ENCODE data around the gene TPM3. TPM values are rescaled to one million over a fixed set of nuclear protein-coding genes. Genes with fewer than 3 reads are reported as not detected.
A peak's percentile ranks its signal among the peaks of the same experiment; 100 is the strongest.
"Not testable (repeated sequence)": the region's sequence is repeated elsewhere in the genome, so short reads cannot be mapped to it uniquely, and the experiment has no call there.

TPM3 gene
- total RNA-seq, 1 donor from 2014 or later: 635 TPM

DNA sequence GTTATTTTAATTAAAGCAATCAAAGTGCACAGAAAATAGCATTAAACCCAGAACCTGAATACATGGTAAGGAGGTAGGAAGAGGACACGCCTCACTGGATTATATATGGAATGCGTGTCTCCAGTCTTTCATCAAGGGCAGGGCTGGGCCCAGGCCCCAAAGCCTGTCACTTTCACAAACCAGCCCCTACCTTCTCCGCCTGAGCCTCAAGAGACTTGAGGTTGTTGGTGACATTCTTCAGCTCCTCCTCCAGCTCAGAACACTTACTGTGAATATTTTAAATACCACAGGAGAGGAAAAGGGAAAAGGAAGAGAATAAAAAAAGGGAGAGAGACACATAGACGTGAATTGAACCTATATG is 20.7 kb downstream of the TPM3 start:
- intact Hi-C loops (cut with micrococcal nuclease): loop anchor here (1.0 kb wide), 1 partner anchor 11 kb away; no protein-coding TSS in a partner anchor
- no peak overlapping the region for H3K4me3 Mint-ChIP-seq
- DNase-seq: no peak
- H3K36me3 Mint-ChIP-seq (ENCODE audit: low read depth): peaks cover 70% of the 10 kb centered on the region
- peaks cover 43% of the 10 kb centered on the region for H3K4me1 Mint-ChIP-seq
- peak overlapping the region; percentile 88 for H3K27ac Mint-ChIP-seq
- no peaks in the 10 kb centered on the region for H3K27me3 Mint-ChIP-seq
- H3K9me3 Mint-ChIP-seq: no peaks in the 10 kb centered on the region

- DNase-seq: peak; percentile 72
- H3K4me3 Mint-ChIP-seq: peak overlapping the region; percentile 45
- H3K27ac Mint-ChIP-seq: peak overlapping the region; percentile 88
- peaks cover 40% of the 10 kb centered on the region for H3K4me1 Mint-ChIP-seq
- no peaks in the 10 kb centered on the region for H3K27me3 Mint-ChIP-seq
- intact Hi-C loops (cut with micrococcal nuclease): loop anchor here (1.0 kb wide), 2 partner anchors 12 kb away; no protein-coding TSS in a partner anchor
- H3K9me3 Mint-ChIP-seq: no peaks in the 10 kb centered on the region
- peaks cover 72% of the 10 kb centered on the region for H3K36me3 Mint-ChIP-seq (ENCODE audit: low read depth)
These were observed 21.2 kb downstream of the TPM3 start for GRCh38 chr1:154170547-154171222.

DNA sequence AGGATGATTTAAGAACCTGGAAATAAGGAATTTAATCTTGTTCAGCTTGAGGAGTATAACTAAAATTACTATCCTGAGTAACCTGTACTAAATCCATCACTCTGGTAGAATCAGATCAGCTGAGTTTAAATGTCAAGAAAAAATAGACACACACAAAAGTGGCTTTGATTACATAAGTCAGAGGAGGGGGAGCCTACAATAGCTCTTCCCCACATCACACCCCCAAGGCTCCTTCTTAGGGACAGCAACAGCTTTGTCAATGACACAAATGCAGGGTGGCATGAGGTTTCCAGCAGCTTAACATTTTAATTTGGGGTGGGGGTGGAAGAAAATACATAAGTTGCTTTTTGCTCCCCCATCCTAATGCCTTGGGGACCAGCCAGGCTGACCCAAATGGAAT is 24.4 kb downstream of the TPM3 start:
- Mint-ChIP-seq H3K27me3 (no peaks in the 10 kb centered on the region), H3K4me1 (peaks cover 54% of the 10 kb centered on the region), H3K4me3 (no peak overlapping the region), H3K9me3 (peaks cover 4% of the 10 kb centered on the region), H3K36me3 (ENCODE audit: low read depth) (peaks cover 82% of the 10 kb centered on the region), H3K27ac (peak overlapping the region; percentile 57)
- intact Hi-C loops (cut with micrococcal nuclease): no loop called here
- DNase-seq: no peak

GRCh38 chr1:154166207-154166606 is 25.7 kb downstream of the TPM3 start:
- peaks cover 81% of the 10 kb centered on the region for H3K36me3 Mint-ChIP-seq (ENCODE audit: low read depth)
- H3K27me3 Mint-ChIP-seq: no peaks in the 10 kb centered on the region
- no peak overlapping the region for H3K27ac Mint-ChIP-seq

GRCh38 chr1:154159554-154159953 is 32.3 kb downstream of the TPM3 start:
- Mint-ChIP-seq H3K9me3 (peaks cover 4% of the 10 kb centered on the region), H3K4me3 (peak overlapping the region; percentile 74), H3K27me3 (no peaks in the 10 kb centered on the region), H3K4me1 (peaks cover 68% of the 10 kb centered on the region), H3K36me3 (ENCODE audit: low read depth) (peaks cover 91% of the 10 kb centered on the region), H3K27ac (peak overlapping the region; percentile 63)
- intact Hi-C loops (cut with micrococcal nuclease): loop anchor here (5.0 kb wide), 1 partner anchor 167 kb away; the partner anchor contains the start of gene RPS27
- no peak for DNase-seq

More at GRCh38 chr1:154166207-154166606, 25.7 kb downstream of the TPM3 start:
- H3K4me1 Mint-ChIP-seq: peaks cover 47% of the 10 kb centered on the region
- intact Hi-C loops (cut with micrococcal nuclease): no loop called here
- no peak for DNase-seq
- H3K9me3 Mint-ChIP-seq: peaks cover 4% of the 10 kb centered on the region
- no peak overlapping the region for H3K4me3 Mint-ChIP-seq

- H3K27me3 Mint-ChIP-seq: no peaks in the 10 kb centered on the region
- H3K36me3 Mint-ChIP-seq (ENCODE audit: low read depth): peaks cover 91% of the 10 kb centered on the region
- H3K4me1 Mint-ChIP-seq: peaks cover 63% of the 10 kb centered on the region
- intact Hi-C loops (cut with micrococcal nuclease): loop anchor here (1.0 to 5.0 kb wide), 3 partner anchors 12 to 166 kb away; partner anchors contain the start of genes HAX1 and RPS27
- H3K9me3 Mint-ChIP-seq: no peaks in the 10 kb centered on the region
- peak; percentile 62 for DNase-seq
- peak overlapping the region; percentile 74 for H3K4me3 Mint-ChIP-seq
- H3K27ac Mint-ChIP-seq: peak overlapping the region; percentile 82
These were observed 33.4 kb downstream of the TPM3 start for GRCh38 chr1:154158307-154159125.

DNA sequence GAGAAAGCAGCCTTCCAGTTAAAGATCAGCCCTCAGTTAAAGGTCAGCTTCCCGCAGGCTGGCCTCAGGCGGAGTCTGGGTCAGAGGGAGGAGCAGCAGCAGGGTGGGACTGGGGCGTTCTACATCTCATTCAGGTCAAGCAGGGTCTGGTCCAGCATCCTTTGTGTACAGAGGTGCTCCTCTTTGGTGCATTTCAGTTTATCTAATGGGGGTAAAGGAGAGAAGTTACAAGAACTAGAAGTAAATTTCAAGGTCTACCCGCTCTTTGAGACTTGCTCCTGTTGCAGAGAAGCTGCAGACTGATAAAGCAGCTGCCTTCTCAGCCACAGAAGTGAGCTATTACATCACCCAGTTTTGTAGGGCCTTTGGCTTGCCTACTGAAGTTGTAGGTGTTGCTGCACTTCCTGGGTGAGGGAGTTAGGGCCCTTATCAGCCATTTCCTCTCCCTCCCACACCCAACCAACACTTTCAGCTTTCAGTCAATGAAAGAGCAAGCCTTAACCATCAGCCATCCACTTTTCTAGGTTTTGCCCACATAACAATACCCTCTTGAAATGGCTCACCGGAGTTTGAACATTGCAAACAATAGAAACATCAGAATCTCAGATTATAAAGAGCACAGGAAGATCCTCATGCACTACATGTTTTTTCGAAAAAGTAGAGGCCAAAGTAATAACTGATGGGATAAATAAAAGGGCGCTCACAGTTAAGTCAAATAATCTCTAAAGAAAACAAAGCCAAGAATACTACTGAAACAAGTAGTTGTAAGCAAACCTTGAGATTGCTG is 34.2 kb downstream of the TPM3 start:
- H3K36me3 Mint-ChIP-seq (ENCODE audit: low read depth): peaks cover 84% of the 10 kb centered on the region
- intact Hi-C loops (cut with micrococcal nuclease): loop anchor here (1.0 to 5.0 kb wide), 4 partner anchors 13 to 165 kb away; partner anchors contain the start of genes HAX1 and RPS27
- peak overlapping the region; percentile 74 for H3K4me3 Mint-ChIP-seq
- peak; percentile 93 for DNase-seq
- peaks cover 55% of the 10 kb centered on the region for H3K4me1 Mint-ChIP-seq
- H3K27ac Mint-ChIP-seq: peak overlapping the region; percentile 82
- no peaks in the 10 kb centered on the region for H3K9me3 Mint-ChIP-seq
- no peaks in the 10 kb centered on the region for H3K27me3 Mint-ChIP-seq

DNA sequence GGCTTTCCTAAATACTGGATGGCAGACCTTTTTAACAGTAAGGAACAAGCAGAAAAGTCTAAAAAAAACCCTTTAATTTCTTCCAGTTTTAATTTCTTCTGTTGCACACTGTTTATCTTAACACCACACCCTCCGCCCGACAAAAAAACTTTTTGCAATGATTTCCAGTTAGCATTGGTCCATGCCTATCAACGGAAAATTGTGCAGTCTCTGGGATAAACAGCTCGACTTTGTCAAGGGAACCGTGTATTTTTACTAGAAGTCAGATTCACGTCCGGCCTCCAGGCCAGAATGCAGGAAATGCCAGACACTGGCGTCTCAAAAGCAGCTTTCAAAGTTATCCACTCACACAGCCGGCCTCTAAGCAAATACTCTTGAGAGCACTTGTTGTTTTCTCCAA is 36.6 kb downstream of the TPM3 start:
- Mint-ChIP-seq H3K27me3 (no peaks in the 10 kb centered on the region), H3K9me3 (no peaks in the 10 kb centered on the region), H3K4me3 (peak overlapping the region; percentile 30), H3K4me1 (peaks cover 45% of the 10 kb centered on the region), H3K27ac (peak overlapping the region; percentile 69), H3K36me3 (ENCODE audit: low read depth) (peaks cover 65% of the 10 kb centered on the region)
- intact Hi-C loops (cut with micrococcal nuclease): loop anchor here (5.0 kb wide), 1 partner anchor 163 kb away; the partner anchor contains the start of gene RPS27
- peak; percentile 67 for DNase-seq

GRCh38 chr1:154154534-154155191 is 37.2 kb downstream of the TPM3 start, which contains the start of gene NUP210L:
Gene NUP210L, minus strand, starts transcription at chr1:154155073.
- Mint-ChIP-seq H3K36me3 (ENCODE audit: low read depth) (peaks cover 60% of the 10 kb centered on the region), H3K4me3 (peak within 1 kb of the TSS; percentile 30), H3K9me3 (no peaks in the 10 kb centered on the region), H3K4me1 (peaks cover 42% of the 10 kb centered on the region), H3K27ac (peak within 1 kb of the TSS; percentile 69), H3K27me3 (no peaks in the 10 kb centered on the region)
- intact Hi-C loops (cut with micrococcal nuclease): loop anchor here (5.0 kb wide), 1 partner anchor 162 kb away; the partner anchor contains the start of gene RPS27
- peak; percentile 59 for DNase-seq

DNA sequence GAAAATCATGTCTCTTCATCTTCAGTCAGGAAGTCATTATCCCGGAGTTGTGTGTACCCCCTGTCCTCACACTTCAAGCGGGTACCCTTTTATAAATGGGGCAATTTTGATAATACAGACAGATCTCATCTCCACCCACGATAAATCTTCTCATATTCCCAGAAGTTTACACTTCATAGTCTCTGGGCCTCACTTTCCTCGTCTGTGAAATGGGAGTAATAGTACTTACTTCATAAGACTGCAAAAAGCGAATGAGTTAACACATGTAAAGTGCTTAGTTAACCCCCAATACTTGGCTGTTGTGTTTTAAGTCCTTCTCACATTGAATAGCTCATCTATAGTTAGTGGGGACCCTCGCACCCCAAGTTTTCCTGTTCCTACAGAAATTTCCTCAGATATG is 37.8 kb downstream of the TPM3 start:
- intact Hi-C loops (cut with micrococcal nuclease): no loop called here
- no peak overlapping the region for H3K27ac Mint-ChIP-seq
- DNase-seq: no peak
- no peaks in the 10 kb centered on the region for H3K9me3 Mint-ChIP-seq
- peaks cover 36% of the 10 kb centered on the region for H3K4me1 Mint-ChIP-seq
- no peak overlapping the region for H3K4me3 Mint-ChIP-seq
- H3K27me3 Mint-ChIP-seq: no peaks in the 10 kb centered on the region
- peaks cover 54% of the 10 kb centered on the region for H3K36me3 Mint-ChIP-seq (ENCODE audit: low read depth)

DNA sequence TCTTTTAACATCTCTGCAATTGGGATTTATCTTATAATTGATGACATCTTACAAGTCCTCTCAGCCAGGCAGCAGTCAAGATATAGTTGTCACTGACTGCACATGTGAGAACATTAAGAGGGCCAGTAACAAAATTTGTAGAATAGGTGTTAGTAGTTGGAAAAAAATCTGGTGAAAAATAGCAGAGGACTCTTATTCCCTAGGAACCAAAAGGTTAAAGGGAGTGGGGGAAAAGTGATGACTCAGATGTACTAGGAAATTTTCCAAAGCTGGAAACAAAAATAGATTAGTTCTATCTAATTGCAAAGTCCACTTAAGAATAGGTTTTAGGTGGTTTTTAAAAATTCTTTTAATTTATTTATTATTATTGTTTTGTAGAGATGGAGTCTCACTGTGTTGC is 40.6 kb downstream of the TPM3 start:
- no peaks in the 10 kb centered on the region for H3K9me3 Mint-ChIP-seq
- intact Hi-C loops (cut with micrococcal nuclease): no loop called here
- H3K4me3 Mint-ChIP-seq: no peak overlapping the region
- H3K4me1 Mint-ChIP-seq: peaks cover 15% of the 10 kb centered on the region
- no peak for DNase-seq
- peaks cover 28% of the 10 kb centered on the region for H3K36me3 Mint-ChIP-seq (ENCODE audit: low read depth)
- H3K27ac Mint-ChIP-seq: no peak overlapping the region
- H3K27me3 Mint-ChIP-seq: no peaks in the 10 kb centered on the region

DNA sequence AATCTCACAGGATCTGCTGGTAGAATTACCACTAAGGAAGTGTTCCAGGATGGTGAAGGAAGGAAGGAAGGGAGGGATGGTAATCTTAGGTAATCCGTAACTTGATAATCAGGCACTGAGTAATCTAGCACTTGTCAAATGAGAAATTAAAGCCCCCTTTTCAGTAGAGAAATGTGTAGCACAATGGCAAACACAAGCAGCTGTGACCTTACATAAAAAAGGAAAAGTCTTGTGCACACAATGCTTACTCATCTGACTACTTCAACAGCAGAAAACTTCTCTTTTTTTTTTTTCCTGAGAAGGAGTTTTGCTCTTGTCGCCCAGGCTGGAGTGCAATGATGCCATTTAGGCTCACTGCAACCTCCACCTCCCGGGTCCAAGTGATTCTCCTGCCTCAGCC is 43.1 kb downstream of the TPM3 start:
- no peak overlapping the region for H3K4me3 Mint-ChIP-seq
- no peaks in the 10 kb centered on the region for H3K27me3 Mint-ChIP-seq
- intact Hi-C loops (cut with micrococcal nuclease): no loop called here
- DNase-seq: no peak
- no peaks in the 10 kb centered on the region for H3K9me3 Mint-ChIP-seq
- no peak overlapping the region for H3K27ac Mint-ChIP-seq
- peaks cover 8% of the 10 kb centered on the region for H3K36me3 Mint-ChIP-seq (ENCODE audit: low read depth)
- H3K4me1 Mint-ChIP-seq: peaks cover 4% of the 10 kb centered on the region

GRCh38 chr1:154147505-154147904 is 44.4 kb downstream of the TPM3 start:
- intact Hi-C loops (cut with micrococcal nuclease); H3K9me3 Mint-ChIP-seq; H3K4me3 Mint-ChIP-seq; H3K27me3 Mint-ChIP-seq; H3K4me1 Mint-ChIP-seq; DNase-seq; H3K36me3 Mint-ChIP-seq (ENCODE audit: low read depth); H3K27ac Mint-ChIP-seq: not testable (repeated sequence)

All from activated CD4-positive, alpha-beta T cell treated with anti-CD3 and anti-CD28 coated beads, Interleukin-2, amount 10 ng/mL, durations not matched to agents 24 days and 14 days (primary cell).